Measurements from ENCODE around the gene EMC7.

Gene EMC7

DNA sequence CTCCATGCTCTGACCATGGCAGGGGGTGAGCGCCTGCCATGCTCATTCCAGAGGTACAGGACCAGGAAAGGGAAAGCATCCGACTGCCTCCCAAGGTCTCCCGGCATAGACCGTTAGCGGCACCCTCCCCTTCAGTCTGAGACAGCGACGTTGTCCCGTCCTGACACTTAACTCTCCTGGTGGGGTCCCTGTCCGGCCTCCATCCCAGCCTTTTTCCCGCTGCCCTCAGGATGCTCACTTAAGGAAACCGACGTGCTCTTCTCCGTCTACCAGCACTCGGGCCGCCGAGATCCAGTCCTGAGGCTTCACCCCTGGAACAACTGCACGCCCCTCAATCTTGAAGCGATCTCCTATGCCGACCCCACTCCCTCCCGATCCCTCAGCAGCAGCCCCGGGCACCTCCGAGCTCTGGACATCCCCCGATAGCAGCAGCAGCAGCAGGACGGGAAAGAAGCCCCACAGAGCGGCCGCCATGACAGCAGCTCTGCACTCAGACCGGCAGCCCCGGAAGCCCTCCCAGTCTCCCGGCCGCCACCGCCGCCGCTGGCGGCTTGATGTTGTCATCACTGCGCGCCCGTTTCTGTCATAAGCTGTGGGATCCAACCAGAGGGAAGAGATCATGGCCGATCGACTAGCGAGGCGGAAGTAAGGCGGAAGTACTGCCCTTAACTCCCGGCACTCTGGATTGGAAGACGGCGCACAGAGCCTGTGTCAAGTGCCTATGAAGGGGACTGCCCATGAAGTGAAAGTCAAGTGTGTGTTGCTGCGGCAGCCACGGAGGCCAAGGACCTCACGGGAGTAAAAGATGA is at the start of gene EMC7, which contains the start of gene PGBD4:
TSS of gene EMC7 (minus strand) at position 497 of the 809 bp plus-strand sequence. CDS start at position 474, 23 bp downstream.
TSS of gene PGBD4 (plus strand) at position 718 of the 809 bp plus-strand sequence. CDS start 449 bp downstream, outside the sequence.
- TF ChIP-seq, protein P1, sequence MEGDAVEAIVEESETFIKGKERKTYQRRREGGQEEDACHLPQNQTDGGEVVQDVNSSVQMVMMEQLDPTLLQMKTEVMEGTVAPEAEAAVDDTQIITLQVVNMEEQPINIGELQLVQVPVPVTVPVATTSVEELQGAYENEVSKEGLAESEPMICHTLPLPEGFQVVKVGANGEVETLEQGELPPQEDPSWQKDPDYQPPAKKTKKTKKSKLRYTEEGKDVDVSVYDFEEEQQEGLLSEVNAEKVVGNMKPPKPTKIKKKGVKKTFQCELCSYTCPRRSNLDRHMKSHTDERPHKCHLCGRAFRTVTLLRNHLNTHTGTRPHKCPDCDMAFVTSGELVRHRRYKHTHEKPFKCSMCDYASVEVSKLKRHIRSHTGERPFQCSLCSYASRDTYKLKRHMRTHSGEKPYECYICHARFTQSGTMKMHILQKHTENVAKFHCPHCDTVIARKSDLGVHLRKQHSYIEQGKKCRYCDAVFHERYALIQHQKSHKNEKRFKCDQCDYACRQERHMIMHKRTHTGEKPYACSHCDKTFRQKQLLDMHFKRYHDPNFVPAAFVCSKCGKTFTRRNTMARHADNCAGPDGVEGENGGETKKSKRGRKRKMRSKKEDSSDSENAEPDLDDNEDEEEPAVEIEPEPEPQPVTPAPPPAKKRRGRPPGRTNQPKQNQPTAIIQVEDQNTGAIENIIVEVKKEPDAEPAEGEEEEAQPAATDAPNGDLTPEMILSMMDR (IDR thresholded peaks at IDR 0.05) = no peak

DNA sequence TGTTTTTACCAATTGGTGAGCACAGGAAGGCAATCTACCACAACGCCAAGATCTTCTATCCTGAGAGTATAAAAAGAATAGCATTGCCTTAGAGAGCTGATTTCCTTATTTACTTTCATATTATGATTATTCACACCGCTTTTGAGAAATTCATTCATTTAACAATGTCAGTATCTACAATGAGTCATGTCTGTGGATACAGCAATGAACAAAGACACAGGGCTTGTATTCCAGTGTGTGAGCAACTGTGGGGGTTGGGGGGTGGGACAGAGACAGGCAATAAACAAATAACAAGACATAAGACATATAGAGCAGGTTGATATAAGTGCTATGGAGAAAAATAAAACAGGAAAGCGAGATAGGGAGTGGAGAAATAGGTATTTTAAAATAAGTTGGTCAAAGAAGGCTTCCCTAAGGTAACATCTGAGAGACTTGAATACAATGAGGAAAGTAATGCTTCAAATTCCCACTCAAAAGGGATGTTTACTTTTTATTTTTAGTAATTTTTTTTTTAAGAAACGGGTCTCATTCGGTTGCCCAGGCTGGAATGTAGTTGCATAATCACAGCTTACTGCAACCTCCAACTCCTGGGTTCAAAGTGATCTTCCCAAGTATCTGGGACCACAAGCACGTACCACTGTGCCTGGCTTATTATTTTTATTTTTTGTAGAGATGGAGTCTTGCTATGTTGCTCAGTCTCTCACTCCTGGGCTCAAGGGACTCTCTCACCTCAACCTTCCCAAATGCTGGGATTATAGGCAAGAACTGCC is 45.9 kb upstream of the EMC7 start:
- TF ChIP-seq, protein P1 (IDR thresholded peaks at IDR 0.05) = no peak

DNA sequence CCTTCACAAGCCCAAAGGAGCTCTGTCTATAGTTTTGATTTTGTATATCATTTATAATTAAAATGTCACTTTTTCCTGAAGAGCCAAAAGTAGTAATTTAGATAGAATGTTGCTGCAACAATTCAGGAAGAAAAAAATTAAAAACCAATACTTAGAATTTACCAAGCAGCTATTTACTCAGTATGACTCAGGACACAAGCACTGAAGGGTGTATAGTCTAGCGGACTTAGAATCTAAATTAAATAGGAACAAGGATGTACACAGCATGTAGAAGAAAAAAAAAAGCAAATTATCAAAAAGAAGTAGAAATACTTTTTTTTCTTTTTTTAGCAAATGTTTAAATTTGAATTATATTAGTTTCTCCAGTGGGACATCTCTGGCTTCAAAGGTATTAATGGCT is 31.8 kb upstream of the EMC7 start:
- TF ChIP-seq, protein P1 (IDR thresholded peaks at IDR 0.05) = no peak

DNA sequence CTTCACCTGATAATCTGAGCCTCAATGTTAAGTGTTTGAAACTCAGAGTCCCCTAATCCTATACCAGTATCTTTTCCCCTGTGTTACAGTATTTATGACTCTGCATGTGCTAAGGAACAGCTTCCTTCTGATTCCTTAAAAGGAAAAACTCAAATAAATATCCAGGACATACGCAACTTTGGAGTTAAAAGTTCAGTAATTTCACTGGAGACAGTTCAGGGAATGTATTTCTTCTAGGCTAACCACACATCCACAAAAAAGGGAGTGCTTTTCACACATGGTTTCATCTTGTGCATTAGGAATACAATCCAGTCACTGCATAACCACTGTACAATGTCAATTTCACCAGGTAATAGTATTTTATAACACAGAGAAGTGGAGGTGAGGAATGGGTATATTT is 31.2 kb upstream of the EMC7 start:
- TF ChIP-seq, protein P1 (IDR thresholded peaks at IDR 0.05) = no peak

DNA sequence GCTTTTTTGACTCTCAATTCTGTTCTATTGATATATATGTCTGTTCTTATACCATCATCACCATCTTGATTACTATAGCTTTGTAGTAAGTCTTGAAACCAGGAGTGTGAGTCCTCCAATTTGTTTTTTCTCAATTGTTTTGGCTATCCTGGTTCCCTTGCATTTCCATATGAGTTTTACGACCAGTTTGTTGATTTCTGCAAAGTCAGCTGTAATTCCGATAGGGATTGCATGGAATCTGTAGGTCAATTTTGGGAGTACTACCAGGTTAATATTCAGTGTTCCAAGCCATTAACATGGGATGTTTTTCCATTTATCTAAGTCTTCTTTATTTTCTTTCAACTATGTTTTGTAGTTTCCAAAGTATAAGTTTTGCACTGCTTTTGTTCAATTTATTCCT is 27.2 kb upstream of the EMC7 start:
- TF ChIP-seq, protein P1 (IDR thresholded peaks at IDR 0.05) = no peak

DNA sequence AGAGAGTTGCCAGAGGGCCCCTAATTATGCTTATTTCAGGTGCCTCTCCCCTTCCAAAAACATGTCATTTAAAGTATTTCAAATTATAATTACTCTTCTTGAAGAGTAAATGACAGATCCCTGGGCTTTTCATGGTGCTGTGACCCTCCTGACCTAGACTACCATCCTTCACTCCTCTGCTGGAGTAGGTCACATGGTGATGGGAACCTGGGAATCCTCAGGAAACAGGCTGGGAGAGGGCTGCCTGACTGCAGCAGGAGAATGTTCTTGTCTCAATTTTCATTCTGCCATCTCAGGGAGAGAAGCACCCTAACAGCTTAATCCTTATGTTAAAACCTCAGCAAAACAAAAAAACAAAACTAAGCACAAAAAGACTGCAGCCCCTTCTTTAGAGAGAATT is 24.9 kb upstream of the EMC7 start:
- TF ChIP-seq, protein P1 (IDR thresholded peaks at IDR 0.05) = no peak

DNA sequence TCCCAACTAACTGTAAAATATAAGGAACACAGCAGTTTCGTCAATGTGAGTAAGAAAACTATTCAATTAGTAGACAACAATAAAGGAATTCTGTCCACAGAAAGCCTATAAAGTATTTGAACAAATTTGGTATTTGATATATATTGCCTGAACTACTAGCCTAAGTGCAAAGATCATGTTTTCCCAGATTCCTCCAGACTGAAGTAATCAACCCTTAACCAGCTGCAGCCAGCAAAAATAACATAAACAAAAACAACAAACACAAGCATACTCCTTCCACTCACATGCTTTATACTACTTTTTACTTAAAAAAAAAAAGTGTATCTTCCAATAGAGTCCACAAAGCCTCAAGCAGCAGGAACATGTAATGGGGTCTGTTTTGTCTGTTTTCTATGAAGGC is 24.3 kb upstream of the EMC7 start:
- TF ChIP-seq, protein P1 (IDR thresholded peaks at IDR 0.05) = no peak
